Osteocyte (in vitro differentiated cells): ENCODE data around the gene DGCR6L. TPM values are rescaled to one million over a fixed set of nuclear protein-coding genes. Genes with fewer than 3 reads are reported as not detected.
"Not testable (repeated sequence)": the region's sequence is repeated elsewhere in the genome, so short reads cannot be mapped to it uniquely, and the experiment has no call there.

Experiments
- DNase-seq: peaks from one replicate; pipeline ENCODE4 v3.0.0; 2021; ENCODE audit warnings: mixed read lengths; ENCODE audit not compliant: unreplicated experiment; ENCODE audit errors: extremely low spot score
- H3K27ac Mint-ChIP-seq: one replicate; pipeline ENCODE4 v1.8.0; 2021; ENCODE audit warnings: mild to moderate bottlenecking, mixed read lengths; ENCODE audit not compliant: unreplicated experiment
- H3K27me3 Mint-ChIP-seq: one replicate; pipeline ENCODE4 v1.8.0; 2021; ENCODE audit warnings: mixed read lengths; ENCODE audit not compliant: unreplicated experiment
- H3K36me3 Mint-ChIP-seq: one replicate; pipeline ENCODE4 v1.8.0; 2021; ENCODE audit warnings: mixed read lengths; ENCODE audit not compliant: unreplicated experiment
- H3K4me1 Mint-ChIP-seq: one replicate; pipeline ENCODE4 v1.8.0; 2021; ENCODE audit warnings: mixed read lengths; ENCODE audit not compliant: unreplicated experiment
- H3K4me3 Mint-ChIP-seq: one replicate; pipeline ENCODE4 v1.8.0; 2021; ENCODE audit warnings: mild to moderate bottlenecking, moderate library complexity, mixed read lengths; ENCODE audit not compliant: unreplicated experiment
- H3K9me3 Mint-ChIP-seq: one replicate; pipeline ENCODE4 v1.8.0; 2021; ENCODE audit warnings: mixed read lengths; ENCODE audit not compliant: unreplicated experiment
- total RNA-seq: library from RNA; stranded (reverse); gene quantifications from 2 replicates; pipeline ENCODE4 v1.2.1, GENCODE V29; 2021
- TF ChIP-seq, protein P1 (sequence below): fragments of 200-600 bp; sonication (generic); IDR thresholded peaks from 2 replicates; pipeline ENCODE4 v1.5.0; 2021; ENCODE audit warnings: antibody characterized with exemption, mild to moderate bottlenecking, moderate library complexity

The DGCR6L gene
- total RNA-seq, 1 donor from 2014 or later, result 59.4 TPM

DNA sequence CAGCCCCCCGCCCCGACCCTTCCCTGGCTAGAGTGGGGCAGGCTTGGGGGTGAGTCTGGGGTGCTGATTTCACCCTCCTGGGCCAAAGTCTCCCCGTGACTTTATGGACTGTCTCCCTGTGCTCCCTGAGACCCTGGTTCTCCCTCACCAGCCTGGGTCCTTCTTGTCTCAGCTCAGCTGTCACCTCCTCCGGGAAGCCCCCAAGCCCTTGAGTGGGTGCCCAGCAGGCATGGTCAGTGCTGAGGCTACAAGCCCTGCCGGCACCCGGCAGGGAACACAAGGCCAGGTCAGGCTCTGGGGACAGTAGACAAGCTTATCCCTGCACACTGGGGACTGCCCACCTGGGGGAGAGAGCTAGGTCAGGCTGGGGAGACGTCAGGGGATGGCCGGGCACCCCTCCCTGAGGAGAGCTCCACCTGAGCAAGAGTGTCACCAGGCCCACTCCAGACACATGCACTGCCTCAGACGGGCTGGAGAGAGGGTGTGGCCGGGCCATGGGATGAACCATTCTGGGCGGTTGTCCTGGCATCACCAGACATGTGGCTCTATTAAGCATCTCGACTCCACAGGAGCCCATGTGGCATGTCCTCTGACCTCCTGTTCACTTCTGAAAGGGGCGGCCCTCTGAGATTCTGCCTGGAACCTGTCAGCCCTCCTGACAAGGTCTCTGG, 29.1 kb downstream of the DGCR6L start:
- peaks cover 16% of the 10 kb centered on the region for H3K27me3 Mint-ChIP-seq
- no peak overlapping the region for H3K27ac Mint-ChIP-seq
- H3K36me3 Mint-ChIP-seq, result no peaks in the 10 kb centered on the region
- H3K9me3 Mint-ChIP-seq, result no peaks in the 10 kb centered on the region
- H3K4me3 Mint-ChIP-seq, result no peak overlapping the region
- TF ChIP-seq, protein P1, sequence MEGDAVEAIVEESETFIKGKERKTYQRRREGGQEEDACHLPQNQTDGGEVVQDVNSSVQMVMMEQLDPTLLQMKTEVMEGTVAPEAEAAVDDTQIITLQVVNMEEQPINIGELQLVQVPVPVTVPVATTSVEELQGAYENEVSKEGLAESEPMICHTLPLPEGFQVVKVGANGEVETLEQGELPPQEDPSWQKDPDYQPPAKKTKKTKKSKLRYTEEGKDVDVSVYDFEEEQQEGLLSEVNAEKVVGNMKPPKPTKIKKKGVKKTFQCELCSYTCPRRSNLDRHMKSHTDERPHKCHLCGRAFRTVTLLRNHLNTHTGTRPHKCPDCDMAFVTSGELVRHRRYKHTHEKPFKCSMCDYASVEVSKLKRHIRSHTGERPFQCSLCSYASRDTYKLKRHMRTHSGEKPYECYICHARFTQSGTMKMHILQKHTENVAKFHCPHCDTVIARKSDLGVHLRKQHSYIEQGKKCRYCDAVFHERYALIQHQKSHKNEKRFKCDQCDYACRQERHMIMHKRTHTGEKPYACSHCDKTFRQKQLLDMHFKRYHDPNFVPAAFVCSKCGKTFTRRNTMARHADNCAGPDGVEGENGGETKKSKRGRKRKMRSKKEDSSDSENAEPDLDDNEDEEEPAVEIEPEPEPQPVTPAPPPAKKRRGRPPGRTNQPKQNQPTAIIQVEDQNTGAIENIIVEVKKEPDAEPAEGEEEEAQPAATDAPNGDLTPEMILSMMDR, result no peak
- no peaks in the 10 kb centered on the region for H3K4me1 Mint-ChIP-seq
- no peak for DNase-seq

DNA sequence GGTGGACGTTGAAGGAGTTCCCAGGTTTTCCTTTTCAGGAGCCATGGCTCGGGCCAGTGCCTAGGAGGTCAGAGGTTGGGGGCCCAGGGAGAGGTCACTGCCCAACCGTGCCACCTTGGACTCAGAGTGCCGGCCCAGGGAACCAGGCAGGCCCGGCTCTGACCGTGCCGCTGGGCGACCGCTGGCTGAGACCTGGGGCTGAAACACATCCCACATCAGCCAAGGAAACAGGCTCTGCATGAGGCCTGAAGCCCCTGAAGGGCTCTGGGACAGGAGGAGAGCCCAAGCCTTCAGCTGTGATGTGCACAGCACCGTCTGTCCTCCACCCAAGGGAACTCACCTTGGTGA, 29.8 kb downstream of the DGCR6L start:
- H3K4me3 Mint-ChIP-seq, result no peak overlapping the region
- no peaks in the 10 kb centered on the region for H3K9me3 Mint-ChIP-seq
- H3K4me1 Mint-ChIP-seq, result no peaks in the 10 kb centered on the region
- no peak for DNase-seq
- peaks cover 16% of the 10 kb centered on the region for H3K27me3 Mint-ChIP-seq
- no peaks in the 10 kb centered on the region for H3K36me3 Mint-ChIP-seq
- TF ChIP-seq, protein P1, result no peak
- no peak overlapping the region for H3K27ac Mint-ChIP-seq

DNA sequence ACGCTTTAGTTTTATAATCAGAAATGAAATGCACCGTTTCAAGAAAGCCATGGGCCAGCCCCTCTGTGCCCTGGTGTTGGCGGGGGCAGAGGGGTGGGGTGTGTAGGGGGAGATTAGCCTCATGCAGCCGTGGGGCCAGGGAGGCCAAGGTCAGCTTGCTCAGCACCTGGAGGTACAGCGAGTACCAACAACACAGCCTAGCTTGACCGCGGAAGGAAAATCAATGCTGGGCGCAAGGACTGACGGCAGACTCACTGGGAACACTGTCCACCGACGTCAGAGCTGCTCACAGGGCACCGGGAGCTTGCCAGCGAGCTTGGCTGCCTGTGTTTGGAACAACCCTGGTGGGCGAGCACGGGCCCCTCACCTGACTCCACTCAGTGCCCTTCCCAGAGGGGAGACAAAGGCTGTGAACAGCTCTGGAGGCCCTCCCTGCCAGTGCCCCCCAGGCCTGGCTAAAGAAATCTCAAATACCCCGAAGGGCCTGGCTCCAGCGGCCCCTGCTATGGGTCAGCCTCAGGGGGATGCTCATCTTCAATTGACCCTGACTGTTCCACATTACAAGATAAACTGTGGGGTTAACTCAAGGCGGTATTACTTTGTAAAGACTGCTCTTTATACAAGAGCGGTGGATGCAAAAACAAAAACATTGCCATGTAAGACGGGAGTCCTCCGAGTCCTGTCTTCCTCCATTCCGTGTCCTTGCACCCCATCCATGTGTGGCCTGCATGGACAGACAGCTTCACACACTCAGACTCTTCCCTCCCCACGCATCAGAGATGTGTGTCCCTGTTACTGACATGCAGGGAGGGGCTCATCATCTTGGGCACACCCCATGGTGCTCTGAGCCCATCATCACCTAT, 30.4 kb downstream of the DGCR6L start:
- H3K4me3 Mint-ChIP-seq, H3K9me3 Mint-ChIP-seq, H3K27ac Mint-ChIP-seq, DNase-seq, H3K4me1 Mint-ChIP-seq, H3K36me3 Mint-ChIP-seq: not testable (repeated sequence)
- peaks cover 16% of the 10 kb centered on the region for H3K27me3 Mint-ChIP-seq

DNA sequence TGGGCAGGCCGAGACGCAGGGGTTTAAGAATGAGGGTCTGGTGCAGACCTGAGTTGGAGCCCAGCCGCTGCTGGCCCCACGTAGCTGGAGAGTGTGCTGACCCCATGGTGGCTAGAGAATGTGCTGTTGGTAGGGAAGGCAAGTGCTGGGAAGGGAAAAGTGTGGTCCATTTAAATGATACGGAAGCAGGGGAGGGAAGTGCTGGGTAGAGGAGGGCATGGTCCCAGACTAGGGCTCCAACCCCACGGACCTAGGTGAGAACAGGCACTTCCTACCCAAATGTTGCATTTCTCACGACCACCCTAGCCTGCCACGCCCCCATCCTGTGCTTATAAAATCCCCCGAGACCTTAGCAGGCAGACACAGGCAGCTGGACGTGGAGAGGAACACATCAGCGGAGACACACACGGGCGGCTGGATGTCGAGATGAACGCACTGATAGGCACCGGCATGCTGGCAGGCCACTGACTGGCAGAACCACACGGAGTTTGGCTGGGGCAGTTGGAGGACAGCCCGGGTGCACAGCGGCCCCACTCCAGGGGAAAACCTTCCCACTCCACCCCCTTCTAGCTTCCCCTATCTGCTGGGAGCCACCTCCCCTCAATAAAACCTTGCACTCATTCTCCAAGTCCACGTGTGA, 33.0 kb downstream of the DGCR6L start:
- not testable (repeated sequence) for H3K27ac Mint-ChIP-seq, H3K4me3 Mint-ChIP-seq, H3K27me3 Mint-ChIP-seq, H3K9me3 Mint-ChIP-seq, H3K4me1 Mint-ChIP-seq, DNase-seq, H3K36me3 Mint-ChIP-seq

DNA sequence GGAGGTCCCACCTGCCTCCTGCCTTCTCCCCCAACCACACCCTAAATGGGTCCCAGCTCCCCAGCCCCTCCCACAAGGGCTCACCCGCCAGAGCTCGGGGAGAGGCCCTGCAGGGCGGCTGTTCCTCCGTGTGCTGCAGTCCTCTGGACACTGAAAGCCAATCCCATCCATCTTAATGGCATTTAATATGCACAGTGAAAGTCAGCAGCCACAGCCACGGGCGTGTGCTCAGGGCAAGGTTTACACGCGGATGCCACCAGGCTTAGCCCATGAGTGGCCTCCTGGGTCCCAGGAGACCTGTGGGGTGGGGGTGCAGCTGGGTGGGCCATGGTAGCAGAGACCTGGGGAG, 33.6 kb downstream of the DGCR6L start:
- H3K27ac Mint-ChIP-seq, H3K4me1 Mint-ChIP-seq, H3K9me3 Mint-ChIP-seq, H3K36me3 Mint-ChIP-seq, H3K27me3 Mint-ChIP-seq, H3K4me3 Mint-ChIP-seq, DNase-seq: not testable (repeated sequence)

DNA sequence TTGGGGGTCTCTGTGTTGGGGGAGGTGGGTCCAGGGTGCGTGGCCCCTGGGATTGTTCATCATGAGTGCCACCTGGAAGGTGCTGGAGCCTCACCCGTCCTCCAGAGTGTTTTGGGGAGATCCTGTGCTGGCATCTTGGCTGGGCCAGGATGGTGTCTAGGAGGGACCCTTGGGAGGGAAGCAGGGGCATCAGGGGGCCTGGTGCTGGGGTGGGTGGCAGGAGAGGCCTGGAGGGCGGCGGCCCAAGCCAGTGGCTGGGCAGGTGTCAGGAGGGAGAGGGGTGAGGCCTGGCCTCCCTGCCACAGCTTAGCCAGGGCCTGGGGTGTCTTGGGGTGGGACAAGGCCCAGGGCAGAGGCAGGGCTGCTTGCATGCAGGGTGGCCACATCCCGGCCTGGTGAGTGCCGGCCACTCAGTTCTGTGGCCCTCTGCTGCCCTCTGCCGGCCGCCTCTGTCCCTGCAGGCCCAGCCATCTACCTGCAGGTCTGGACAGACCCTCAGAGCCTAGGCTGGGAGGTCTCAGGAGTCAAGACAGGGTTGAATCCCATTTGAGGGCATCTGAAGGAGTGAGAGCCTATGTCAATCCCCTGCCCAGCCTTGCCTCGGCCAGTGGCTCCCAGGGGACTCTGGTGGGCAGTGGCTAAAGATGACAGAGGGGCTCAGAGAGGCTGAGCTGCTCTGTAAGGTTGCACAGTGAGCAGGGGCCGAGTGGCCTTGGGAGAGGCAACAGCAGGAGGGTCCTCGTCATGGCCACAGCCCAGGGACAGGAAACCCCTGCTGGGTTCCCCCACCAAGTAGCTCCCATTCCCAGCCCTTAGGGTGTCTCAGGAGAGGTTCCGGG, 34.2 kb downstream of the DGCR6L start:
- H3K36me3 Mint-ChIP-seq, H3K4me3 Mint-ChIP-seq, H3K27ac Mint-ChIP-seq, H3K4me1 Mint-ChIP-seq, H3K9me3 Mint-ChIP-seq, H3K27me3 Mint-ChIP-seq: not testable (repeated sequence)
- DNase-seq, result peak; percentile 94
- TF ChIP-seq, protein P1, result peak; percentile 87
